H9 (cell line): Measurements from ENCODE around the gene ANXA4. TPM values are rescaled to one million over a fixed set of nuclear protein-coding genes. Genes with fewer than 3 reads are reported as not detected.

ENCODE experiments used
- DNase-seq: peaks from one replicate; pipeline ENCODE4 v3.0.0-alpha.2; 2017
- H2AFZ ChIP-seq: one replicate; pipeline ENCODE4 v1.6.1; 2013; ENCODE audit warnings: mild to moderate bottlenecking, low read length, control low read depth, moderate library complexity
- H2AK5ac ChIP-seq: 2 replicates; pipeline ENCODE4 v1.6.1; 2013; ENCODE audit warnings: low read length, control low read depth, mixed read lengths; ENCODE audit not compliant: insufficient read length
- H2BK120ac ChIP-seq: one replicate; pipeline ENCODE4 v1.6.1; 2013; ENCODE audit warnings: low read depth, mild to moderate bottlenecking, low read length, control low read depth, inconsistent platforms; ENCODE audit not compliant: poor library complexity, severe bottlenecking
- H2BK12ac ChIP-seq: 2 replicates; pipeline ENCODE4 v1.6.1; 2013; ENCODE audit warnings: low read length, control low read depth, mixed read lengths, low read depth; ENCODE audit not compliant: insufficient read length
- H2BK15ac ChIP-seq: 2 replicates; pipeline ENCODE4 v1.6.1; 2013; ENCODE audit warnings: low read depth, low read length, control low read depth
- H2BK20ac ChIP-seq: one replicate; pipeline ENCODE4 v1.6.1; 2013; ENCODE audit warnings: low read depth, mild to moderate bottlenecking, low read length, control low read depth, inconsistent platforms; ENCODE audit not compliant: poor library complexity, severe bottlenecking
- H2BK5ac ChIP-seq: 2 replicates; pipeline ENCODE4 v1.6.1; 2013; ENCODE audit warnings: low read length, control low read depth, mixed read lengths; ENCODE audit not compliant: insufficient read length
- H3K14ac ChIP-seq: 2 replicates; pipeline ENCODE4 v1.6.1; 2013; ENCODE audit warnings: low read length, control low read depth; ENCODE audit not compliant: insufficient read depth
- H3K18ac ChIP-seq: 2 replicates; pipeline ENCODE4 v1.6.1; 2013; ENCODE audit warnings: low read depth, mild to moderate bottlenecking, mixed read lengths, low read length, control low read depth; ENCODE audit not compliant: insufficient read length
- H3K23ac ChIP-seq: 2 replicates; pipeline ENCODE4 v1.6.1; 2013; ENCODE audit warnings: low read length, control low read depth, mixed read lengths, low read depth; ENCODE audit not compliant: insufficient read length
- H3K23me2 ChIP-seq: 2 replicates; pipeline ENCODE4 v1.6.1; 2013; ENCODE audit warnings: low read depth, mild to moderate bottlenecking, mixed read lengths, low read length, control low read depth; ENCODE audit not compliant: insufficient read length, poor library complexity, severe bottlenecking
- H3K27ac ChIP-seq: 2 replicates; pipeline ENCODE4 v1.5.1; 2013; ENCODE audit warnings: low read length, control low read depth, mixed read lengths, low read depth; ENCODE audit not compliant: insufficient read length
- H3K27me3 ChIP-seq: 2 replicates; pipeline ENCODE4 v1.6.1; 2013; ENCODE audit warnings: low read length, control low read depth, inconsistent platforms; ENCODE audit not compliant: insufficient read depth
- H3K4ac ChIP-seq: 2 replicates; pipeline ENCODE4 v1.6.1; 2013; ENCODE audit warnings: low read depth, mild to moderate bottlenecking, control low read depth, inconsistent platforms, low read length, moderate library complexity
- H3K4me1 ChIP-seq: 2 replicates; pipeline ENCODE4 v1.6.1; 2013; ENCODE audit warnings: low read length, control low read depth, inconsistent platforms; ENCODE audit not compliant: insufficient read depth
- H3K4me2 ChIP-seq: 2 replicates; pipeline ENCODE4 v1.6.1; 2013; ENCODE audit warnings: low read length, control low read depth, mixed read lengths; ENCODE audit not compliant: insufficient read length, insufficient read depth
- H3K56ac ChIP-seq: 2 replicates; pipeline ENCODE4 v1.6.1; 2013; ENCODE audit warnings: low read depth, mild to moderate bottlenecking, mixed read lengths, low read length, control low read depth; ENCODE audit not compliant: insufficient read length
- H3K79me1 ChIP-seq: 2 replicates; pipeline ENCODE4 v1.6.1; 2013; ENCODE audit warnings: low read depth, mild to moderate bottlenecking, moderate library complexity, low read length, control low read depth, inconsistent platforms; ENCODE audit not compliant: insufficient read depth, poor library complexity, severe bottlenecking
- H3K79me2 ChIP-seq: 2 replicates; pipeline ENCODE4 v1.6.1; 2013; ENCODE audit warnings: low read length, control low read depth, inconsistent platforms; ENCODE audit not compliant: insufficient read depth
- H3K9ac ChIP-seq: 2 replicates; pipeline ENCODE4 v1.6.1; 2013; ENCODE audit warnings: low read length, control low read depth, mixed read lengths; ENCODE audit not compliant: insufficient read length; ENCODE audit errors: extremely low read depth
- H3K9me3 ChIP-seq: one replicate; pipeline ENCODE4 v1.6.1; 2013; ENCODE audit warnings: low read depth, low read length, inconsistent platforms; ENCODE audit not compliant: control insufficient read depth
- H3T11ph ChIP-seq: one replicate; pipeline ENCODE4 v1.6.1; 2013; ENCODE audit warnings: mild to moderate bottlenecking, low read length, control low read depth, inconsistent platforms
- H4K20me1 ChIP-seq: one replicate; pipeline ENCODE4 v1.6.1; 2013; ENCODE audit not compliant: control insufficient read depth, insufficient read length, insufficient read depth
- H4K5ac ChIP-seq: 2 replicates; pipeline ENCODE4 v1.6.1; 2013; ENCODE audit warnings: low read depth, mild to moderate bottlenecking, mixed read lengths, low read length, control low read depth; ENCODE audit not compliant: insufficient read length
- H4K8ac ChIP-seq: replicated peaks from 2 replicates; pipeline ENCODE4 v1.6.1; 2013; ENCODE audit warnings: low read length, control low read depth, mixed read lengths, low read depth; ENCODE audit not compliant: insufficient read length
- H4K91ac ChIP-seq: 2 replicates; pipeline ENCODE4 v1.6.1; 2013; ENCODE audit warnings: low read depth, mild to moderate bottlenecking, moderate library complexity, mixed read lengths, low read length, control low read depth; ENCODE audit not compliant: insufficient read length
- H3K27ac Mint-ChIP-seq, 3 experiments: 2 replicates in 2 of 3; 3 replicates in 1 of 3; pipeline ENCODE4 v1.8.0; 2020 to 2021; ENCODE audit warnings: mixed read lengths in 3 of 3, mild to moderate bottlenecking in 1 of 3, moderate library complexity in 1 of 3
- H3K27me3 Mint-ChIP-seq: 2 replicates; pipeline ENCODE4 v1.8.0; 2021; ENCODE audit warnings: low read depth, mild to moderate bottlenecking, moderate library complexity, mixed read lengths
- H3K36me3 Mint-ChIP-seq, 3 experiments: 2 replicates in 2 of 3; 3 replicates in 1 of 3; pipeline ENCODE4 v1.8.0; 2020 to 2021; ENCODE audit warnings: low read depth in 3 of 3, mixed read lengths in 3 of 3; ENCODE audit not compliant: insufficient read depth in 1 of 3
- H3K4me1 Mint-ChIP-seq, 2 experiments: 2 replicates each; pipeline ENCODE4 v1.8.0; 2020; ENCODE audit warnings: mixed read lengths in 2 of 2
- H3K4me3 Mint-ChIP-seq, 2 experiments: 2 replicates in 1 of 2; 3 replicates in 1 of 2; pipeline ENCODE4 v1.8.0; 2020 to 2021; ENCODE audit warnings: mild to moderate bottlenecking in 2 of 2, mixed read lengths in 2 of 2, moderate library complexity in 1 of 2
- H3K9me3 Mint-ChIP-seq, 2 experiments: 2 replicates in 1 of 2; 3 replicates in 1 of 2; pipeline ENCODE4 v1.8.0; 2020; ENCODE audit warnings: mild to moderate bottlenecking in 2 of 2, mixed read lengths in 2 of 2, moderate library complexity in 1 of 2
- CTCF ChIP-seq: fragments of 200-600 bp; sonication (generic); conservative IDR thresholded peaks from 3 replicates; pipeline ENCODE4 v1.8.0; 2021; ENCODE audit warnings: antibody characterized with exemption, mild to moderate bottlenecking
- WGBS: extraction: QIAGEN DNeasy Blood & Tissue Kit; methylation state at CpG from one replicate; pipeline ENCODE4 v1.1.7; 2013; ENCODE audit warnings: missing lambda C conversion rate, low lambda C conversion rate, mixed read lengths; ENCODE audit not compliant: insufficient read length; ENCODE audit errors: extremely low coverage; 5-methylcytosine and 5-hydroxymethylcytosine counted together
- total RNA-seq: library from RNA; stranded (reverse); gene quantifications from 2 replicates; pipeline ENCODE4 v1.2.1, GENCODE V29; 2021

The ANXA4 gene
- total RNA-seq, 1 experiment from 2014 or later, result 14.4 TPM

- peaks cover 12% of the 10 kb centered on the region; the same call in 1 of the 2 replicates for H3K79me2 ChIP-seq
- H3K4me3 Mint-ChIP-seq, result no peak overlapping the region
Measured at GRCh38 chr2:69835666-69836065, 93.7 kb downstream of the ANXA4 start.

More at GRCh38 chr2:69835666-69836065, 93.7 kb downstream of the ANXA4 start:
- no peak for DNase-seq
- H3K23ac ChIP-seq, result no peak overlapping the region
- no peaks in the 10 kb centered on the region for H4K20me1 ChIP-seq
- H2AFZ ChIP-seq, result no peak overlapping the region
- H4K91ac ChIP-seq, result no peak overlapping the region
- H3K36me3 Mint-ChIP-seq, result peaks cover 9 to 30% (median 23%) of the 10 kb centered on the region in 3 experiments; a peak in 6 of 7 replicates
- H2BK120ac ChIP-seq, result no peak overlapping the region
- TF ChIP-seq CTCF, result no peak
- H3K23me2 ChIP-seq, result no peaks in the 10 kb centered on the region
- no peak overlapping the region for H2AK5ac ChIP-seq
- no CpG with 5 or more reads among the region's 2 CpGs for WGBS
- no peak overlapping the region for H3K14ac ChIP-seq
- peaks cover 7% of the 10 kb centered on the region for H3K79me1 ChIP-seq
- H2BK12ac ChIP-seq, result no peak overlapping the region
- H3K18ac ChIP-seq, result no peak overlapping the region
- no peaks in the 10 kb centered on the region for H3K27me3 Mint-ChIP-seq
- no peaks in the 10 kb centered on the region for H3K4me1 ChIP-seq
- no peak overlapping the region for H3K27ac Mint-ChIP-seq
- H2BK15ac ChIP-seq, result no peak overlapping the region
- no peak overlapping the region for H3K9ac ChIP-seq
- H3K4me2 ChIP-seq, result no peak overlapping the region
- no peak overlapping the region for H4K5ac ChIP-seq
- no peaks in the 10 kb centered on the region for H3K9me3 Mint-ChIP-seq
- no peak overlapping the region for H3K27ac ChIP-seq
- H3K9me3 ChIP-seq, result no peaks in the 10 kb centered on the region
- H2BK5ac ChIP-seq, result no peak overlapping the region
- H2BK20ac ChIP-seq, result no peak overlapping the region
- no peak overlapping the region for H3K4ac ChIP-seq
- no peak overlapping the region for H3K56ac ChIP-seq
- peaks cover 4 to 12% of the 10 kb centered on the region in 2 experiments for H3K4me1 Mint-ChIP-seq
- H4K8ac ChIP-seq, result no peak overlapping the region
- no peaks in the 10 kb centered on the region for H3K27me3 ChIP-seq
- no peak overlapping the region for H3T11ph ChIP-seq
